ENCODE data around the gene P3H1. TPM values are rescaled to one million over a fixed set of nuclear protein-coding genes. Genes with fewer than 3 reads are reported as not detected.

Gene P3H1
- total RNA-seq, 1 donor from 2014 or later: 178 TPM

DNA sequence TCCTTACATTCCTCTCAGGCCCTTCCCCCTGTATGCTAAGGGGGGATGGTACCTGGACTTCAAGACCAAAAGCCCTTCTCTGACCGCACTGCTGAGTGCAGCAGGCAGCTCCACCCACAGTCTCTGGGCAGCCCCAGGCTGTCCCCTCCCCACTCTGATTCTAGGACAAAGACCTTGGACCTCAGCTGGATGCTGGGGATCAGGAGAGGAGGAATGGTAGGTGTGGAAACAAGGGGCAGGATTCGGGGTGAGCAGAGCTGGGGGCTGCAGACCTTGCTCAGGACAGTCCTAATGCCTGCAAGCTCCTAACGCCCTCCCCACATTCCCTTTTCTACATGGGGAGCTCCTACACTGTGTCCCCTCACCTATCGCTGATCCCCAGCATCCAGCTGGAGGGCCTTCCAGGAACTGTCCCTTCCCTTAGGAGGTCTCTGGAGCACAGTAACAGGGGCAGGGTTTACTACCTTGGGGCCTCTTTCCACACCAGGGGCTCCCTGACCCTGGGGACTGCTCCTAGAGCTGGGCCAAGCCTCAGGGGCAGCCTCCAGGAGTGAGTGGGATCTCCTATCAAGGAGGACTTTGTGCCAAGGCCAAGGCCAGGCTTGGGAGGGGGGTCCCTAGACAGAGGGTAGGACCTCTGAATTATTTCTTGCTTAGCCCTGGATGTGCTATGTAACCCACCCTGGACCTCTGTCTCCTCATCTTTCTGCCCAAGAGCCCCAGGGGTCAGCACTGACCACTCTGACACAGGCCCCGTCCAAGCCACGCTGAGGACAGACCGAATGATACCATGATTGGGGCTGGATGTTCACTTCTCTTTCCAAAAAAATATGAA is 32.4 kb downstream of the P3H1 start:
- H3K4me3 Mint-ChIP-seq (ENCODE audit: unreplicated experiment): no peak overlapping the region
- no peak for DNase-seq (ENCODE audit: low spot score)
- H3K27me3 Mint-ChIP-seq (ENCODE audit: unreplicated experiment): peaks cover 2% of the 10 kb centered on the region
- H3K27ac Mint-ChIP-seq (ENCODE audit: unreplicated experiment): no peak overlapping the region
- no peaks in the 10 kb centered on the region for H3K36me3 Mint-ChIP-seq (ENCODE audit: low read depth, unreplicated experiment)
- TF ChIP-seq, protein P1, sequence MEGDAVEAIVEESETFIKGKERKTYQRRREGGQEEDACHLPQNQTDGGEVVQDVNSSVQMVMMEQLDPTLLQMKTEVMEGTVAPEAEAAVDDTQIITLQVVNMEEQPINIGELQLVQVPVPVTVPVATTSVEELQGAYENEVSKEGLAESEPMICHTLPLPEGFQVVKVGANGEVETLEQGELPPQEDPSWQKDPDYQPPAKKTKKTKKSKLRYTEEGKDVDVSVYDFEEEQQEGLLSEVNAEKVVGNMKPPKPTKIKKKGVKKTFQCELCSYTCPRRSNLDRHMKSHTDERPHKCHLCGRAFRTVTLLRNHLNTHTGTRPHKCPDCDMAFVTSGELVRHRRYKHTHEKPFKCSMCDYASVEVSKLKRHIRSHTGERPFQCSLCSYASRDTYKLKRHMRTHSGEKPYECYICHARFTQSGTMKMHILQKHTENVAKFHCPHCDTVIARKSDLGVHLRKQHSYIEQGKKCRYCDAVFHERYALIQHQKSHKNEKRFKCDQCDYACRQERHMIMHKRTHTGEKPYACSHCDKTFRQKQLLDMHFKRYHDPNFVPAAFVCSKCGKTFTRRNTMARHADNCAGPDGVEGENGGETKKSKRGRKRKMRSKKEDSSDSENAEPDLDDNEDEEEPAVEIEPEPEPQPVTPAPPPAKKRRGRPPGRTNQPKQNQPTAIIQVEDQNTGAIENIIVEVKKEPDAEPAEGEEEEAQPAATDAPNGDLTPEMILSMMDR (IDR thresholded peaks at IDR 0.05; ENCODE audit: unreplicated experiment): no peak
- peaks cover 4% of the 10 kb centered on the region for H3K4me1 Mint-ChIP-seq (ENCODE audit: unreplicated experiment)
- H3K9me3 Mint-ChIP-seq (ENCODE audit: unreplicated experiment): no peaks in the 10 kb centered on the region

DNA sequence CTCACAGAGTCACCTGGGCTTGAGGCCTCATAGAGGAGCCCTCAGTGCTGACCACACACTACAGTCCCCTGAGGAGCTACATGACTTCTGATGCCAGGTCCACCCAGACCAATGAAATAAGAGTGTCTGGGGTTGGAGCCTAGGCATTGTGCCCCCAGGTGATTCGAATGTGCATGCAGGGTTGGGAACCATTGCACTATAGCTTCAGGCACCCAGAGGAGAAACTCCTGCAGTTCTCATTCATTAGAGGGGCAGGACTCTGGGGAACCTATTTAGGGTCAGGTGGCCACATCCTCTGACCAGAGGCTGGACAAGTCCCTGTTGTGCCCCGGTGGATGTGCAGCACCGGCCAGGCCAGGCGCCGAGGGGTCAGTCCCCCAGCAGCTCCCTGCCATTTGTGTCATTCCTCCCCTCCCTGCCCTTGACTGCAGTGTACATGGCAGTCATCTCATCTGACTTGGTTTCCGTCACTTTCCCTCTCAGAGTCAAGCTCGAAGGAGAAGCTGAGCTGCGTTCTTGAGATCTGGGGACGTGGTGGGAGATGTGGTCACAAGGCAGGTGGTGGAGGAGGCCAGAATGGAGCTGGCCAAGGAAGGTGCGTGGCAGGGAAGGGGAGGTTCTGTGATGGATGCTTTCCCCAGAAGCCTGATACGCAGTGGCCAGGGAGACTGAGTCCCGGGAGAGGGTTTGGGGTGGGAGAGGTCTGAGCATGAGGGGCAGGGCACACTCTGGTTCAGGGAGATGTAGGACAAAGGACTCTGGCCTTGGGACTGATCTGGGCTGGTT is 33.2 kb downstream of the P3H1 start:
- Mint-ChIP-seq H3K27me3 (ENCODE audit: unreplicated experiment) (peaks cover 2% of the 10 kb centered on the region), H3K4me3 (ENCODE audit: unreplicated experiment) (no peak overlapping the region), H3K4me1 (ENCODE audit: unreplicated experiment) (peaks cover 4% of the 10 kb centered on the region), H3K9me3 (ENCODE audit: unreplicated experiment) (no peaks in the 10 kb centered on the region), H3K27ac (ENCODE audit: unreplicated experiment) (no peak overlapping the region), H3K36me3 (ENCODE audit: low read depth, unreplicated experiment) (no peaks in the 10 kb centered on the region)
- TF ChIP-seq, protein P1 (IDR thresholded peaks at IDR 0.05; ENCODE audit: unreplicated experiment): no peak
- DNase-seq (ENCODE audit: low spot score): no peak

DNA sequence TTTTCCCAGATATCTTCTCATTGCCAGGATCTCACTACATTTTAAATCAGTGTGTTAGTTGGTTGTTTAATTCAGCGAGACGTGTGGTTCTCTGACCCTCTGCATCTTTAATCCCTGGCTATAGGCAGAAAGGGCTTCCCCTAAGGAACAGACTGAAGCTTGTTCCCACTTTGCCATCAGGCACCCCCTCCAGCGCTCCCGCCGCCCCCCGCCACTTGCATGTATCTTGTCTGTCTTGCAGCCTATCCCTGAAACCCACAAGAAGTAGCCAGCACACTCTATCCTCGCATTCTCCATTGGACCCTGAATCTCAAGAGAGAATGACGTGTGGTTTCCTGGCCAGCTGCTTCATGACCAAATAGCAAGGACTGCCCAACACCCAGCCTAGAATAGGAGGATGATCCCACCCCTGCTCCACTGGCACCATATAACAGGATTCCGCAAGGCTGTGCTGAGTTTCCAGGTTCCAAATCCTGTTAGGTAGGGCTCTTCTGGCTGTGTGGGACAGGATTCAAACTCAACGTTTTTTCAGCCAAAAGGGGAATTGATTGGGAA is 34.6 kb downstream of the P3H1 start:
- DNase-seq (ENCODE audit: low spot score): no peak
- H3K36me3 Mint-ChIP-seq (ENCODE audit: low read depth, unreplicated experiment): no peaks in the 10 kb centered on the region
- no peak overlapping the region for H3K27ac Mint-ChIP-seq (ENCODE audit: unreplicated experiment)
- H3K27me3 Mint-ChIP-seq (ENCODE audit: unreplicated experiment): peaks cover 2% of the 10 kb centered on the region
- peaks cover 2% of the 10 kb centered on the region for H3K4me1 Mint-ChIP-seq (ENCODE audit: unreplicated experiment)
- no peaks in the 10 kb centered on the region for H3K9me3 Mint-ChIP-seq (ENCODE audit: unreplicated experiment)
- no peak overlapping the region for H3K4me3 Mint-ChIP-seq (ENCODE audit: unreplicated experiment)
- TF ChIP-seq, protein P1 (IDR thresholded peaks at IDR 0.05; ENCODE audit: unreplicated experiment): no peak

DNA sequence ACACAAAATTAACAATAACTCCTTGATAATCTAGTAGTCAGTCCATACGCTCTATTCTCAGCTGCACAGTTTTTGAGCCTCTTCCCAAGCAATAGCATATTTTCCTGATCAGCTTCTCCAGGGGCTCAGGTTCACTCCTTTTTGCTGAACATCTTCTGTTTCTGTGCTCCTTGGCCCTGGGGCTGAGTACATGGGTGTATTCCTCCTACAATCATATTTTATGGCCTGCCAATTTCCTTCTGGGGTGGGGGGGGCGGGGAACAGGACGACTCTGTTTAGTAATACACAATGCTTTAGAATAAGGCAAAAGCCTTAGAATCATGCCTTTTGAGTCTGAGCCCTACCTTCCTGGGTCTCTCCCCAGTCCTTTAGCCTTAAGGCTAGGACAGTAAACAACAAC is 35.2 kb downstream of the P3H1 start:
- Mint-ChIP-seq H3K27ac (ENCODE audit: unreplicated experiment) (no peak overlapping the region), H3K4me1 (ENCODE audit: unreplicated experiment) (no peaks in the 10 kb centered on the region), H3K4me3 (ENCODE audit: unreplicated experiment) (no peak overlapping the region), H3K36me3 (ENCODE audit: low read depth, unreplicated experiment) (no peaks in the 10 kb centered on the region), H3K27me3 (ENCODE audit: unreplicated experiment) (peaks cover 2% of the 10 kb centered on the region), H3K9me3 (ENCODE audit: unreplicated experiment) (no peaks in the 10 kb centered on the region)
- TF ChIP-seq, protein P1 (IDR thresholded peaks at IDR 0.05; ENCODE audit: unreplicated experiment): no peak
- no peak for DNase-seq (ENCODE audit: low spot score)

Measured in endothelial cell (in vitro differentiated cells).